GM19239 (cell line): ENCODE data around the gene RAB29.
"Not testable (repeated sequence)": the region's sequence is repeated elsewhere in the genome, so short reads cannot be mapped to it uniquely, and the experiment has no call there.

Source experiments
- DNase-seq: peaks from one replicate; pipeline ENCODE4 v3.0.0; 2011; ENCODE audit warnings: low spot score; ENCODE audit not compliant: insufficient read length
- FAIRE-seq: peaks from 2 replicates; lab custom pipeline; 2011; peaks lifted over from hg19 to GRCh38; lab: Jason Lieb, UNC

The RAB29 gene

DNA sequence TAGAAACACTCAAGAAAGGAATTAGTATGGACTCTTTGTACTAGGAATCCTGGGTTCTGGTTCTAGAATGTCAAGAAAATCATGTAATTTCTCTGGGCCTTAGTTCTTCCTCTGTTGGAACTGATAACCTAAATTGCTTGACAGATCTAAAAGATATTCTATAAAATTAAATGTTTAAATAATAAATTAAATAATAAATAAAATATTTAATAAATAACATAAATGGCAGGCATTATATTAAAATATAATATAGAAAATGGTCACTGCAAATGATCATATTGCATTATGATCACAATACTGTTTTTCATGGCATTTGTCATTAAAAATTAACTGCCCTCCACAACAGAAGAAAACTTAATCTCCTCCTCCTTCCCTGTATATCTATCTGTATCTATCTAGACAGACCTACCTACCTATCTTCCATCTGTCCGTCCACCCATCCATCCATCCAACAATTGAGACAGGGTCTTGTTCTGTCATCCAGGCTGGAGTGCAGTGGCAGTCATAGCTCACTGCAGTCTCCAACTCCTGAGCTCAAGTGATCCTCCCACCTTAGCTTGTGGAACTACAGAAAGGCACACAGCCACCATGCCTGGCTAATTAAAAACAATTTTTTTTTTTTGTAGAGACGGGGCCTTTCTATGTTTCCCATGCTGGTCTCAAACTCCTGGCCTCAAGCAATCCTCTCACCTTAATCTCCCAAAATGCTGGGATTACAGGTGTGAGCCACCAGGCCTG lies 41.7 kb downstream of the RAB29 start:
- DNase-seq = no peak

GRCh38 chr1:205729945-205730610 lies 45.2 kb downstream of the RAB29 start:
- FAIRE-seq (no peak), DNase-seq (no peak)

More for the DNA sequence above, 41.7 kb downstream of the RAB29 start:
- FAIRE-seq = no peak

GRCh38 chr1:205726619-205727125 lies 48.6 kb downstream of the RAB29 start:
- no peak for FAIRE-seq
- no peak for DNase-seq

DNA sequence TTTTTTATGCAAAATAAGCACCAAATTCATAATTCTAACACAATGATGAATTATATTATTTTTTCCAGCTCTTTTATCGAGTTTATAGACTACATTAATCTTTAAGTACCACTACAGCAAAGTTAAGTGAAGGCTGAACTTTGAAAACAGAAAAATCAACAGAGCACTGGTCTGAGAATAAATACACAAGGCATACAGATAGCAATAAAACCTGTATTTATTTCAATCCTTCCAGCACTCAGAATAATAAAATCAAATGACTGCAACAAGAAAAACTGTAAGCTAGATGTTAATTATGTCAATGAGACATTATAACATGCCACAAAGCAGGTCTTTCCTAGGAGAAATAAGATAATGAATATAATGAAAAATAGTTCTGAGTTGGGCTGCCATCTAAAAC lies 49.8 kb downstream of the RAB29 start:
- FAIRE-seq = no peak
- no peak for DNase-seq

DNA sequence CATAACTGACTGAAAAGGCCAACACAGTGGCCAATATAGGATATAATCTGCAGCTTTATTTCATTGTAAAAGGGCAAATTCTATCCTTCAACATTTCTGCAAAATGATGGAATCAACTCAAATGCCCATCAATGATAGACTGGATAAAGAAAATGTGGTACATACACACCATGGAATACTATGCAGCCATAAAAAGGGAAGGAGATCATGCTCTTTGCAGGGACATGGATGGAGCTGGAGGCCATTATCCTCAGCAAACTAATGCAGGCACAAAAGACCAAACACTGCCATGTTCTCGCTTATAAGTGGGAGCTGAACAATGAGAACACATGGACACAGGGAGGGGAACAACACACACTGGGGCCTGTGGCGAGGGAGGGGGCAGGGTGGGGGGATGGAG lies 54.5 kb downstream of the RAB29 start:
- DNase-seq, FAIRE-seq: not testable (repeated sequence)

DNA sequence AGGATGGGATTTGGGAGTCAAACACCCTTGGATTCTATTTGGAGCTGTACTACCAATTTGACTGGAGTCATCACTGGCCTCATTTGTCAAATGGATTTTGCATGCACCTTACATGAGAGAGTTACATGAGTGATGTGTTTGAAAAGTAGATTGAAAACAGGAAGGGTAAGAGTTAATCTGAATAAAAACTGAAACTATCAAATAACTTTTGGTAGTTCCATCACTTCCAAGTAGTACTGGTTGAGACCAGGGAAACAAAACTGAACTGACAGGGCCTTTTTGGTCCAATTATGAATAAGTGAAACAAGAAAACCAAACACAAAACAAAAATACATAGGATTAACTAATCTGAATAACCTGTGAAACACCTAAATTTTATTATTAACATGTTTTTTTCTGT lies 55.5 kb downstream of the RAB29 start:
- peak; percentile 74 for FAIRE-seq
- no peak for DNase-seq

GRCh38 chr1:205719015-205719414 lies 56.3 kb downstream of the RAB29 start:
- no peak for DNase-seq
- FAIRE-seq = no peak
